G401 (cell line): ENCODE results near the gene TBX1. TPM values are rescaled to one million over a fixed set of nuclear protein-coding genes. Genes with fewer than 3 reads are reported as not detected.

ENCODE experiments used
- DNase-seq: peaks from one replicate; pipeline ENCODE4 v3.0.0-alpha.2; 2015; ENCODE audit warnings: low spot score
- in situ Hi-C: cut with HindIII; loops from 2 replicates; pipeline ENCODE4 v1.10.0; 2016; ENCODE audit warnings: low sequenced_read_pairs, mixed read lengths
- total RNA-seq: library from RNA; depleted of rRNA; stranded (reverse); fragments of >200 nt; shearing (Covaris generic); gene quantifications from 2 replicates; pipeline ENCODE4 v1.2.3, GENCODE V29; 2014; rRNA removed

TBX1 gene
- total RNA-seq, 1 experiment from 2014 or later: 32.1 TPM

DNA sequence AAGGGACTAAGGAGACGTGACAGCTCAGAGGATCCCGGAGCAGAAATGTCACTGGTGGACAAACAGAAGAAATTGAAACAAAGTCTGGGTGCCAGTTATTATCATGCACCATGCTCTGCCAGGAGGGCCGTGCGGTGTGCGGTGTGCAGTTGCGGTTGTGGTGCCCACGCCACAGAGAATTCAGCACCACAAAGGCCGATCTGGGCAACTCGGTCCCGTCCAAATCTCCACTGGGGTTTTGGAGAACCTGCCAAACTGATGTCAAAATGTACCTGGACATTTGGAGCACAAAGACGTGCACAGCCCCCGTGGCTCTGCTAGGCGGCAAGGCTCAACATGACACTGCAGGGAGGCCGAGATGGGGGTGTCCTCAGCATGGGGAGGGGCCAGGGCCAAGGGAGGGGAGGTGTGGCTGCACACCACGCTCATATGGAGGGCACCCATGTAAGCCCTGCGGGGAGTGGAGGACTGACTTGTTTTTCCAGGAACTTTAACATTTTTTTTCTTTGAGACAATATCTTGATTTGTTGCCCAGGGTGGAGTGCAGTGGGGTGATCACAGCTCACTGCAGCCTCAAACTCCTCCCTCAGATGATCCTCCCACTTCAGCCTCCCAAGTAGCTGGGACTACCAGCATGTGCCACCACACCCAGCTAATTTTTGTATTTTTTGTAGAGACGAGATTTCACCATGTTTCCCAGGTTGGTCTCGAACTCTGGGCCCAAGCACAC, 54.7 kb downstream of the TBX1 start:
- no peak for DNase-seq
- in situ Hi-C loops: no loop called here

DNA sequence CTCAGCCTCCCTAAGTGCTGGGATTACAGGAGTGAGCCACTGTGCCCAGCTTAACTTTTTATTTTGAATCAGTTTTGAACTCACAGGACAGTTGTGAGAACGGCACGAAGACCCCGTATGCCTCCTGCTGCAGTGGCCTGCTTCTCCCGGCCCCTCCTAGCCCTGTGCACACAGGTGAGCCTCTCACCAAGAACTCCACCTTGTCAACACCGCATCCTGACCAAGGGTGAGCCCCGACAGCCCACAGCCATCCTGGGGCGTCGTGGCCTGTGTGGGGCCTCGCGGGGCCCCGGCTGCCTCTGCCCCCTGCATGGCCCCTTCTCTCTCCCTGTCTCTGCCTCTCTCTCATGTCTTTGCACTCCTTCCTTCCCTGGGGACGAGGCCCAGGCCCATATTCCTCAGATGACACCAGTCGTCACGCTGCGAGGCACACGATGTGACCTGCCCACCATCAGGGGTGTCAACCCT, 55.3 kb downstream of the TBX1 start:
- DNase-seq: no peak
- in situ Hi-C loops: no loop called here

DNA sequence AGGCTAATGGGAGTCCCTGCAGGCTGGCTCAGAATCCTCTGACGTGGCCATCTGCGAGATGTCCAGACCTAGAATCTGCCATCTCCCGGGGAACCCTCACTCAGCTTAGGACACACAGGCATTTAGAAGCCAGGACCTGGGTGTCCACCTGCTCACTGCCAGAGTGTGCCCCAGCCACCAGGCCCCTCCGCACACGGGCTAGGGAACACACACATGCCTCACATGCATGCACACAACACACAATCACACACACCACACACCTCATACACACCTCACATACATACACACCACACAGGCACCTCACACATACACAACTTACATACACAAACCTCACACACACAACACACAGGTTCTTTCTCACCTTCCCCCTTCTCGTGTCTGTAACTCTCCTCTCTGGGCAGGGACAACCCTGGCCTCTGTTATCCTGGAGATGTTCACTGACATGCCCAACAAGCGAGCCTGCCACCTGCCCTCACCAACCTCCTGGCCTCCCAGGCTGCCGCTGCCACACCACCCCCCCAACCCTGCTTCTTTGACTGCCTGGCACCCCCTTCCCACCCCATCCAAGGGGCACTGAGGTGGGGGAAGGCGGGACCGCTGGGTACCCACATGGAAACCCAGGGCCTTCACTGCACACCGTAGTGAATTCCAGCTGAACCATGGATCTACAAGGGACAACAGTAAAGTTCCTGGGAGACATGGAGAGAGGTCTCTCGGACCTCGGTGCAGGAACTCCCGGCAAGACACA, 56.0 kb downstream of the TBX1 start:
- in situ Hi-C loops: no loop called here
- DNase-seq: no peak

Other genes starting within 250 kb of the TBX1 start
- not detected in 2 replicates for gene CLDN5, start 236.4 kb upstream of the TBX1 start, total RNA-seq
- gene SEPTIN5, start 46.3 kb upstream of the TBX1 start, total RNA-seq: 8.3 and 21.4 TPM in 2 replicates
- 3.2 and 4.7 TPM in 2 replicates for gene GP1BB, start 37.2 kb upstream of the TBX1 start, total RNA-seq
- gene GNB1L, start 94.1 kb downstream of the TBX1 start, total RNA-seq: 20.4 TPM in 2 replicates
- gene RTL10, start 94.1 kb downstream of the TBX1 start, total RNA-seq: 4.6 and 11.0 TPM in 2 replicates
- gene COMT, start 181.0 kb downstream of the TBX1 start, total RNA-seq: 142 and 187 TPM in 2 replicates
- gene TXNRD2, start 181.0 kb downstream of the TBX1 start, total RNA-seq: 86.5 and 96.6 TPM in 2 replicates